Panc1 (cell line): ENCODE measurements around the gene ZNF253. TPM values are rescaled to one million over a fixed set of nuclear protein-coding genes. Genes with fewer than 3 reads are reported as not detected.
"Not testable (repeated sequence)": the region's sequence is repeated elsewhere in the genome, so short reads cannot be mapped to it uniquely, and the experiment has no call there.

Experiments
- ATAC-seq: fragments of 200-7000 bp; cut with Tn5 transposase; 2 replicates; pipeline ENCODE4 v1.9.1; 2020; ENCODE audit warnings: mild to moderate bottlenecking, moderate library complexity
- BruUV-seq: library from RNA; stranded (reverse); fragments of 400-500 nt; replicated peaks from 2 replicates; lab custom pipeline; 2021; lab: Mats Ljungman, UMichigan
- CTCF ChIA-PET: fragments of 300-600 bp; sonication (Branson Sonifier 250); formaldehyde crosslinking; loops from one replicate; lab custom pipeline; 2022; ENCODE audit warnings: antibody characterized with exemption; lab: Charles Lee
- POLR2A ChIA-PET: fragments of 300-600 bp; sonication (Branson Sonifier 250); formaldehyde crosslinking; loops from one replicate; lab custom pipeline; 2022; ENCODE audit warnings: antibody characterized with exemption; lab: Charles Lee
- DNase-seq: peaks from one replicate; pipeline ENCODE4 v3.0.0-alpha.2; 2010; ENCODE audit warnings: low read depth, low spot score
- H3K27ac ChIP-seq: 2 replicates; pipeline ENCODE4 v1.5.1; 2011; ENCODE audit warnings: mild to moderate bottlenecking, low read length, inconsistent platforms
- H3K27me3 ChIP-seq: fragments of 200-500 bp; sonication (Bioruptor generic); 2 replicates; pipeline ENCODE4 v1.6.0; 2014; ENCODE audit warnings: low read length, inconsistent platforms; ENCODE audit not compliant: control insufficient read depth, insufficient read depth
- H3K36me3 ChIP-seq: fragments of 200-500 bp; sonication (Bioruptor generic); 2 replicates; pipeline ENCODE4 v1.5.1; 2014; ENCODE audit warnings: inconsistent platforms, mild to moderate bottlenecking, low read length, moderate library complexity; ENCODE audit not compliant: control insufficient read depth, insufficient read depth
- H3K4me1 ChIP-seq: 2 replicates; pipeline ENCODE4 v1.5.1; 2011; ENCODE audit warnings: inconsistent platforms, mild to moderate bottlenecking, low read length, moderate library complexity; ENCODE audit not compliant: control insufficient read depth, insufficient read depth
- H3K4me3 ChIP-seq, 2 experiments: 2 replicates each; pipeline ENCODE4 v1.5.1; 2011 to 2012; ENCODE audit warnings: low read depth in 2 of 2, low read length in 2 of 2, mild to moderate bottlenecking in 2 of 2, inconsistent platforms in 1 of 2, moderate library complexity in 1 of 2
- H3K9me3 ChIP-seq: fragments of 200-500 bp; sonication (Bioruptor generic); 2 replicates; pipeline ENCODE4 v1.5.1; 2014; ENCODE audit warnings: low read depth, mild to moderate bottlenecking, inconsistent platforms, low read length, moderate library complexity; ENCODE audit not compliant: control insufficient read depth, insufficient read depth
- POLR2AphosphoS5 ChIP-seq: IDR thresholded peaks from 2 replicates; pipeline ENCODE4 v1.6.1; 2012; ENCODE audit warnings: mild to moderate bottlenecking, low read depth, low read length, moderate library complexity
- SIN3A ChIP-seq: IDR thresholded peaks from 2 replicates; pipeline ENCODE4 v1.6.1; 2012; ENCODE audit warnings: low read depth, mild to moderate bottlenecking, low read length, moderate library complexity, borderline replicate concordance; ENCODE audit not compliant: insufficient read depth
- TCF7L2 ChIP-seq: IDR thresholded peaks from 2 replicates; pipeline ENCODE4 v1.6.1; 2011; ENCODE audit warnings: mild to moderate bottlenecking, low read depth, low read length, inconsistent platforms
- in situ Hi-C: cut with HindIII; loops from 2 replicates; pipeline ENCODE4 v1.10.0; 2016; ENCODE audit warnings: low sequenced_read_pairs, low pct_unique_long_range_greater_than_20kb
- intact Hi-C: fragments of 100-400 bp; cut with micrococcal nuclease; formaldehyde crosslinking; loops from one replicate; pipeline ENCODE4 v1.10.0; 2022; ENCODE audit not compliant: unreplicated experiment
- total RNA-seq: library from RNA; stranded (reverse); gene quantifications from one replicate; pipeline ENCODE4 v1.2.1, GENCODE V29; 2021; ENCODE audit not compliant: unreplicated experiment
- TF ChIP-seq, protein P1 (sequence below), 2 experiments: IDR thresholded peaks; 2 replicates each; pipeline ENCODE4 v1.6.1; 2011 to 2012; ENCODE audit warnings: low read depth in 2 of 2, control low read depth in 1 of 2, low read length in 1 of 2, mild to moderate bottlenecking in 1 of 2, moderate library complexity in 1 of 2; ENCODE audit not compliant: insufficient read depth in 1 of 2
- TF ChIP-seq, protein P2 (sequence below): fragments of 450-650 bp; IDR thresholded peaks from 2 replicates; pipeline ENCODE4 v1.5.1; 2017; ENCODE audit warnings: mild to moderate bottlenecking

Gene ZNF253
- total RNA-seq, 1 experiment from 2014 or later, result 8.9 TPM

DNA sequence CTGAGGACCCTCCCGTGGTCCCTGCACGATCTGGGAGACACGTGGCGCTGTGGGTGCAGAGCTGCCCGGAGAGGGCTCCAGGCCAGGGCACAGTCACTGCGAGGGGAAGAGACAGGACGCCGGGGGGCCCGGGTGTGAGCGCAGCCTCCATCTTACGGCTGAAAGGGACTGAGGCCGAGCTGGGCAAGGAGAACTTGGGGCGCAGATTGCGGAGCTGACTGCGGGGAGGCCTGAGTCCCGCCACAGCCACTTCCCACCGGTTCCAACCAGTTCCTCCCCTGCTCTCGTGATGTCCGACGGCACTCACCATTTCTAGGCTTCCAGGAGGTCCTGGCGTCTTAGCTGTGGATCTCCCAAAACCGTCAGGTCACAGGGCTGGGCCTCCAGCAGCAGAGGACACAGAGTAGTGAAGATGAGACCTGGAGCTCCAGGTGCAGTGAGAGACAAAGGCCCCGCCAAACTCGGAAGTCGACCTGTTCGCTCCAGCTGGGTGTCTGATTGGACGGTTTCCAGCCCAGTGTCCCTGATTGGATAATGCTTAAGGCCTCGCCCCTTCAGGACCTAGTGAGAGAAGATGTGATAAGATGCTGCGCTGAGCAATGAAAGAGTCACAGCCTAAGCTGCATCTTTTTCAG lies 4.8 kb upstream of the ZNF253 start:
- in situ Hi-C loops, result no loop called here
- CTCF ChIA-PET, result no interaction called here

DNA sequence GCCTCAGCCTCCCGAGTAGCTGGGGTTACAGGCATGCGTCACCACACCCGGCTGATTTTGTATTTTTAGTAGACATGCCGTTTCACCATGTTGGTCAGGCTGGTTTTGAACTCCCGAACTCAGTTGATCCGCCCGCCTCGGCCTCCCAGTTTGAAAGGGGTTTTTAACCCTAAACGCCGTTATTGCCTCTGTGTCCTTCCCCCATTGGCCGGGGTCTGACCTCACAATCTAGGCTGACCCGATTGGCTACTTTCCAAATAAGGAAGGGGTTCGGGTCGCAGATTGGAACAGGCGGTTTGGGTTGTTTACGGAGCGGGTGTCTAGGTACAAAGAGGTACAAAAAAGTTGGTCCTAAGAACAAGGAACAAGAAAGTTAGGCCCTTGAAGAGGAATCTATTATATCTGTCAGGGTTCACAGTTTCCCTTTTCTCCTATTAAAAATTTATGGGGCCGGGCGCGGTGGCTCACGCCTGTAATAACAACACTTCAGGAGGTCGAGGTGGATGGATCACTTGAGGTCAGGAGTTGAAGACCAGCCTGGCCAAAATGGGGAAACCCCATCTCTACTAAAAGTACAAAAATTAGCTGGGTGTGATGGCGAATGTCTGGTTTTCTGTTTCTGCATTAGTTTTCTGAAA lies 1.0 kb downstream of the ZNF253 start:
- no peak for TF ChIP-seq SIN3A
- no peak for TF ChIP-seq TCF7L2
- TF ChIP-seq POLR2AphosphoS5, result no peak
- TF ChIP-seq, protein P1, sequence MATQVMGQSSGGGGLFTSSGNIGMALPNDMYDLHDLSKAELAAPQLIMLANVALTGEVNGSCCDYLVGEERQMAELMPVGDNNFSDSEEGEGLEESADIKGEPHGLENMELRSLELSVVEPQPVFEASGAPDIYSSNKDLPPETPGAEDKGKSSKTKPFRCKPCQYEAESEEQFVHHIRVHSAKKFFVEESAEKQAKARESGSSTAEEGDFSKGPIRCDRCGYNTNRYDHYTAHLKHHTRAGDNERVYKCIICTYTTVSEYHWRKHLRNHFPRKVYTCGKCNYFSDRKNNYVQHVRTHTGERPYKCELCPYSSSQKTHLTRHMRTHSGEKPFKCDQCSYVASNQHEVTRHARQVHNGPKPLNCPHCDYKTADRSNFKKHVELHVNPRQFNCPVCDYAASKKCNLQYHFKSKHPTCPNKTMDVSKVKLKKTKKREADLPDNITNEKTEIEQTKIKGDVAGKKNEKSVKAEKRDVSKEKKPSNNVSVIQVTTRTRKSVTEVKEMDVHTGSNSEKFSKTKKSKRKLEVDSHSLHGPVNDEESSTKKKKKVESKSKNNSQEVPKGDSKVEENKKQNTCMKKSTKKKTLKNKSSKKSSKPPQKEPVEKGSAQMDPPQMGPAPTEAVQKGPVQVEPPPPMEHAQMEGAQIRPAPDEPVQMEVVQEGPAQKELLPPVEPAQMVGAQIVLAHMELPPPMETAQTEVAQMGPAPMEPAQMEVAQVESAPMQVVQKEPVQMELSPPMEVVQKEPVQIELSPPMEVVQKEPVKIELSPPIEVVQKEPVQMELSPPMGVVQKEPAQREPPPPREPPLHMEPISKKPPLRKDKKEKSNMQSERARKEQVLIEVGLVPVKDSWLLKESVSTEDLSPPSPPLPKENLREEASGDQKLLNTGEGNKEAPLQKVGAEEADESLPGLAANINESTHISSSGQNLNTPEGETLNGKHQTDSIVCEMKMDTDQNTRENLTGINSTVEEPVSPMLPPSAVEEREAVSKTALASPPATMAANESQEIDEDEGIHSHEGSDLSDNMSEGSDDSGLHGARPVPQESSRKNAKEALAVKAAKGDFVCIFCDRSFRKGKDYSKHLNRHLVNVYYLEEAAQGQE (IDR thresholded peaks at IDR 0.05; ENCODE audit: insufficient read depth in 1 of 2, low read depth in 2 of 2, low read length in 1 of 2), result no peak
- TF ChIP-seq, protein P2, sequence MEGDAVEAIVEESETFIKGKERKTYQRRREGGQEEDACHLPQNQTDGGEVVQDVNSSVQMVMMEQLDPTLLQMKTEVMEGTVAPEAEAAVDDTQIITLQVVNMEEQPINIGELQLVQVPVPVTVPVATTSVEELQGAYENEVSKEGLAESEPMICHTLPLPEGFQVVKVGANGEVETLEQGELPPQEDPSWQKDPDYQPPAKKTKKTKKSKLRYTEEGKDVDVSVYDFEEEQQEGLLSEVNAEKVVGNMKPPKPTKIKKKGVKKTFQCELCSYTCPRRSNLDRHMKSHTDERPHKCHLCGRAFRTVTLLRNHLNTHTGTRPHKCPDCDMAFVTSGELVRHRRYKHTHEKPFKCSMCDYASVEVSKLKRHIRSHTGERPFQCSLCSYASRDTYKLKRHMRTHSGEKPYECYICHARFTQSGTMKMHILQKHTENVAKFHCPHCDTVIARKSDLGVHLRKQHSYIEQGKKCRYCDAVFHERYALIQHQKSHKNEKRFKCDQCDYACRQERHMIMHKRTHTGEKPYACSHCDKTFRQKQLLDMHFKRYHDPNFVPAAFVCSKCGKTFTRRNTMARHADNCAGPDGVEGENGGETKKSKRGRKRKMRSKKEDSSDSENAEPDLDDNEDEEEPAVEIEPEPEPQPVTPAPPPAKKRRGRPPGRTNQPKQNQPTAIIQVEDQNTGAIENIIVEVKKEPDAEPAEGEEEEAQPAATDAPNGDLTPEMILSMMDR, result no peak
- Histone ChIP-seq H3K4me3 (peak overlapping the region; percentile 83 to 96), H3K36me3 (no peaks in the 10 kb centered on the region), H3K27me3 (no peaks in the 10 kb centered on the region), H3K9me3 (peaks cover 17% of the 10 kb centered on the region; the same call in 1 of the 2 replicates), H3K27ac (peak overlapping the region; percentile 92), H3K4me1 (no peaks in the 10 kb centered on the region)
- DNase-seq, result no peak
- in situ Hi-C loops (no loop called here), intact Hi-C loops (no loop called here)
- no TSS peak for BruUV-seq
- ATAC-seq, result no peak
- ChIA-PET CTCF (no interaction called here), POLR2A (interaction anchor here (0.7 kb wide), 1 partner anchor 55 kb away, joined by 4 read pairs; no protein-coding TSS in a partner anchor)

More for the DNA sequence above, 4.8 kb upstream of the ZNF253 start:
- POLR2A ChIA-PET, result no interaction called here
- no peaks in the 10 kb centered on the region for H3K4me1 ChIP-seq
- H3K4me3 ChIP-seq, result no peak overlapping the region
- no peak for TF ChIP-seq SIN3A
- TF ChIP-seq, protein P2, result no peak
- TF ChIP-seq, protein P1 (IDR thresholded peaks at IDR 0.05; ENCODE audit: insufficient read depth in 1 of 2, low read depth in 2 of 2, low read length in 1 of 2), result no peak
- TF ChIP-seq POLR2AphosphoS5, result no peak
- TF ChIP-seq TCF7L2, result no peak
- no peaks in the 10 kb centered on the region for H3K27me3 ChIP-seq
- no TSS peak for BruUV-seq
- H3K9me3 ChIP-seq, result no peaks in the 10 kb centered on the region
- ATAC-seq (no peak), DNase-seq (no peak)
- H3K27ac ChIP-seq, result no peak overlapping the region
- H3K36me3 ChIP-seq, result no peaks in the 10 kb centered on the region
- intact Hi-C loops, result no loop called here

GRCh38 chr19:19870086-19870485 lies 4.4 kb downstream of the ZNF253 start:
- ATAC-seq, CTCF ChIA-PET: not testable (repeated sequence)

More at GRCh38 chr19:19870086-19870485, 4.4 kb downstream of the ZNF253 start:
- H3K4me3 ChIP-seq, DNase-seq, in situ Hi-C loops, H3K27ac ChIP-seq, H3K27me3 ChIP-seq, H3K36me3 ChIP-seq, BruUV-seq, H3K4me1 ChIP-seq, intact Hi-C loops: not testable (repeated sequence)
- POLR2A ChIA-PET, result interaction anchor here (0.6 kb wide), 2 partner anchors 47 to 297 kb away, joined by 3 read pairs; partner anchors contain the start of gene ZNF486
- peaks cover 21% of the 10 kb centered on the region; the same call in 1 of the 2 replicates for H3K9me3 ChIP-seq
